Sigmoid colon (tissue), 4 donors: ENCODE measurements around the gene SLC34A1.

ENCODE experiments used
- CTCF ChIP-seq, 4 experiments: fragments of 450-650 bp in 3 of 4; fragments of 200-600 bp in 1 of 4; IDR thresholded peaks; one replicate each; pipeline ENCODE4 v1.5.1; 2016 to 2019; ENCODE audit warnings: antibody characterized with exemption in 4 of 4, mild to moderate bottlenecking in 3 of 4, moderate library complexity in 2 of 4
- EP300 ChIP-seq, 4 donors: sonication (generic); formaldehyde crosslinking; IDR thresholded peaks; one replicate each; pipeline ENCODE4 v1.6.1; 2017; ENCODE audit warnings: antibody characterized with exemption in 4 of 4

GRCh38 chr5:177354256-177354655, 30.0 kb upstream of the SLC34A1 start:
- TF ChIP-seq CTCF (IDR thresholded peaks at IDR 0.05) (no peak), EP300 (IDR thresholded peaks at IDR 0.05) (no peak)
